ENCODE results near the gene NECTIN1. TPM values are rescaled to one million over a fixed set of nuclear protein-coding genes. Genes with fewer than 3 reads are reported as not detected.
"Not testable (repeated sequence)": the region's sequence is repeated elsewhere in the genome, so short reads cannot be mapped to it uniquely, and the experiment has no call there.

Gene NECTIN1
- total RNA-seq, 6 experiments from 2014 or later, result 4.3 to 8.4 (median 6.1) TPM

GRCh38 chr11:119602745-119603373, 126.1 kb downstream of the NECTIN1 start:
- TF ChIP-seq POLR2A (IDR thresholded peaks at IDR 0.05), result no peak
- TF ChIP-seq, protein P1, sequence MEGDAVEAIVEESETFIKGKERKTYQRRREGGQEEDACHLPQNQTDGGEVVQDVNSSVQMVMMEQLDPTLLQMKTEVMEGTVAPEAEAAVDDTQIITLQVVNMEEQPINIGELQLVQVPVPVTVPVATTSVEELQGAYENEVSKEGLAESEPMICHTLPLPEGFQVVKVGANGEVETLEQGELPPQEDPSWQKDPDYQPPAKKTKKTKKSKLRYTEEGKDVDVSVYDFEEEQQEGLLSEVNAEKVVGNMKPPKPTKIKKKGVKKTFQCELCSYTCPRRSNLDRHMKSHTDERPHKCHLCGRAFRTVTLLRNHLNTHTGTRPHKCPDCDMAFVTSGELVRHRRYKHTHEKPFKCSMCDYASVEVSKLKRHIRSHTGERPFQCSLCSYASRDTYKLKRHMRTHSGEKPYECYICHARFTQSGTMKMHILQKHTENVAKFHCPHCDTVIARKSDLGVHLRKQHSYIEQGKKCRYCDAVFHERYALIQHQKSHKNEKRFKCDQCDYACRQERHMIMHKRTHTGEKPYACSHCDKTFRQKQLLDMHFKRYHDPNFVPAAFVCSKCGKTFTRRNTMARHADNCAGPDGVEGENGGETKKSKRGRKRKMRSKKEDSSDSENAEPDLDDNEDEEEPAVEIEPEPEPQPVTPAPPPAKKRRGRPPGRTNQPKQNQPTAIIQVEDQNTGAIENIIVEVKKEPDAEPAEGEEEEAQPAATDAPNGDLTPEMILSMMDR (IDR thresholded peaks at IDR 0.05), result no peak
- Histone ChIP-seq H3K36me3 (no peaks in the 10 kb centered on the region), H3K9me3 (no peaks in the 10 kb centered on the region), H3K27ac (no peak overlapping the region), H3K4me3 (no peak overlapping the region), H3K27me3 (no peaks in the 10 kb centered on the region), H3K4me1 (no peaks in the 10 kb centered on the region)
- ATAC-seq, result no peak
- no CpG with 5 or more reads among the region's 28 CpGs for WGBS (ENCODE audit: insufficient coverage, low coverage, low lambda C conversion rate, missing lambda C conversion rate)
- DNase-seq, result no peak
- intact Hi-C loops (cut with DNase I), result no loop called here

GRCh38 chr11:119599864-119600541, 129.0 kb downstream of the NECTIN1 start:
- Histone ChIP-seq H3K4me1 (no peaks in the 10 kb centered on the region), H3K27me3 (no peaks in the 10 kb centered on the region), H3K4me3 (no peak overlapping the region), H3K36me3 (no peaks in the 10 kb centered on the region), H3K9me3 (no peaks in the 10 kb centered on the region), H3K27ac (no peak overlapping the region)
- TF ChIP-seq, protein P1 (IDR thresholded peaks at IDR 0.05), result no peak
- TF ChIP-seq POLR2A (IDR thresholded peaks at IDR 0.05), result no peak
- 69% methylated on average over 7 of the region's 10 CpGs for WGBS (ENCODE audit: insufficient coverage, low coverage, low lambda C conversion rate, missing lambda C conversion rate)
- no peak for ATAC-seq
- intact Hi-C loops (cut with DNase I), result no loop called here
- DNase-seq, result no peak

DNA sequence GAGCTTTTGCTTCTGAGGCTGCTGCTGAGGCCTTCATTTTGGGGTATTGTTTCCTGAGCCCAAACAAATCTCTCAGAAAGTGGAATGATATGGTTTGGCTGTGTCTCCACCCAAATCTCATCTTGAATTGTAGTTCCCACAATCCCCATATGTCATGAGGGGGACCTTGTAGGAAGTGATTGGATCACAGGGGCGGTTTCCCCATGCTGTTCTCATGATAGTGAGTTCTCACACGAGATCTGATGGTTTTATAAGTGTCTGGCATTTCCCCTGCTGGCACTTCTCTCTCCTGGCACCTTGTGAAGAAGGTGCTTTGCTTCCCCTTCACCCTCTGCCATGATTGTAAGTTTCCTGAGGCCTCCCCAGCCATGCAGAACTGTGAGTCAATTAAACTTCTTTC, 133.1 kb downstream of the NECTIN1 start:
- H3K4me3 ChIP-seq; H3K36me3 ChIP-seq; H3K27ac ChIP-seq; DNase-seq; ATAC-seq; intact Hi-C loops (cut with DNase I); H3K27me3 ChIP-seq; H3K4me1 ChIP-seq; H3K9me3 ChIP-seq: not testable (repeated sequence)
- 37% methylated on average over 2 of the region's 2 CpGs for WGBS (ENCODE audit: insufficient coverage, low coverage, low lambda C conversion rate, missing lambda C conversion rate)

- TF ChIP-seq, protein P1 (IDR thresholded peaks at IDR 0.05), result no peak
- TF ChIP-seq POLR2A (IDR thresholded peaks at IDR 0.05), result no peak
- Histone ChIP-seq H3K27ac (no peak overlapping the region), H3K27me3 (no peaks in the 10 kb centered on the region), H3K4me3 (no peak overlapping the region), H3K4me1 (no peaks in the 10 kb centered on the region), H3K9me3 (no peaks in the 10 kb centered on the region), H3K36me3 (no peaks in the 10 kb centered on the region)
- DNase-seq (no peak), ATAC-seq (no peak)
- intact Hi-C loops (cut with DNase I), result no loop called here
- WGBS (ENCODE audit: insufficient coverage, low coverage, low lambda C conversion rate, missing lambda C conversion rate), result 28% methylated on average over 4 of the region's 4 CpGs
These were observed 134.3 kb downstream of the NECTIN1 start for GRCh38 chr11:119594639-119595249.

DNA sequence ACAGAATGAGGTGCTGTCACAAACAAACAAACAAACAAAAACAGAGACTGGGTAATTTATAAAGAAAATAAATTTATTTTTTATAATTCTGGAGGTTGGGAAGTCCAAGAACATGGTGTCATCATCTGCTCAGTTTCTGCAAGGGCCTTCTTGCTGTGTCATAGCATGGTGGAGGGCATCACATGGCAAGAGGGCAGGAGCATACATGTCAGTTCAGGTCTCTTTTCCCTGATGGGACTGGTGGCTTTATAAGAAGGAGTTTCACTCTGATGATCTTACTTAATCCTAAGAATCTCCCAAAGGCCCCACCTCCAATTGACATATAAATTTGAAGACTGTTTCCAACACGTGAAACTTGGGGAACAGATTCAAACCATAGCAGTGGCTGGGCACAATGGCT, 135.7 kb downstream of the NECTIN1 start:
- WGBS (ENCODE audit: insufficient coverage, low coverage, low lambda C conversion rate, missing lambda C conversion rate), result no CpG with 5 or more reads among the region's 1 CpG
- Histone ChIP-seq H3K9me3 (no peaks in the 10 kb centered on the region), H3K4me1 (no peaks in the 10 kb centered on the region), H3K36me3 (no peaks in the 10 kb centered on the region), H3K27me3 (no peaks in the 10 kb centered on the region), H3K4me3 (no peak overlapping the region), H3K27ac (no peak overlapping the region)
- intact Hi-C loops (cut with DNase I), result no loop called here
- no peak for TF ChIP-seq POLR2A (IDR thresholded peaks at IDR 0.05)
- TF ChIP-seq, protein P1 (IDR thresholded peaks at IDR 0.05), result no peak
- ATAC-seq, result no peak
- DNase-seq, result no peak

All from right lobe of liver (tissue), 6 donors.